ENCODE results near the gene RAPSN. TPM values are rescaled to one million over a fixed set of nuclear protein-coding genes. Genes with fewer than 3 reads are reported as not detected.

RAPSN gene
- 0.54 TPM for total RNA-seq (ENCODE audit: unreplicated experiment)
- long read RNA-seq, result 0 reads

- H3K9me3 Mint-ChIP-seq (ENCODE audit: unreplicated experiment), result peaks cover 2% of the 10 kb centered on the region
- peaks cover 4% of the 10 kb centered on the region for H3K36me3 Mint-ChIP-seq (ENCODE audit: unreplicated experiment)
- no peak for TF ChIP-seq CTCF (IDR thresholded peaks at IDR 0.05; ENCODE audit: partially characterized antibody, unreplicated experiment)
- H3K27ac Mint-ChIP-seq (ENCODE audit: unreplicated experiment), result no peak within 1 kb of the TSS
- H3K4me1 Mint-ChIP-seq (ENCODE audit: low read depth, unreplicated experiment), result no peaks in the 10 kb centered on the region
- H3K4me3 Mint-ChIP-seq (ENCODE audit: unreplicated experiment), result no peak within 1 kb of the TSS
- peaks cover 4% of the 10 kb centered on the region for H3K27me3 Mint-ChIP-seq (ENCODE audit: unreplicated experiment)
- no peak for DNase-seq
These were observed at the start of gene RAPSN for GRCh38 chr11:47448566-47449427. Gene RAPSN, minus strand, starts transcription at chr11:47449136. Its CDS starts 172 bp downstream, at chr11:47448964.

- H3K36me3 Mint-ChIP-seq (ENCODE audit: unreplicated experiment), result no peaks in the 10 kb centered on the region
- peaks cover 5% of the 10 kb centered on the region for H3K9me3 Mint-ChIP-seq (ENCODE audit: unreplicated experiment)
- DNase-seq, result no peak
- H3K4me3 Mint-ChIP-seq (ENCODE audit: unreplicated experiment), result no peak overlapping the region
- peaks cover 41% of the 10 kb centered on the region for H3K4me1 Mint-ChIP-seq (ENCODE audit: low read depth, unreplicated experiment)
- no peak overlapping the region for H3K27ac Mint-ChIP-seq (ENCODE audit: unreplicated experiment)
- no peak for TF ChIP-seq CTCF (IDR thresholded peaks at IDR 0.05; ENCODE audit: partially characterized antibody, unreplicated experiment)
- H3K27me3 Mint-ChIP-seq (ENCODE audit: unreplicated experiment), result peaks cover 2% of the 10 kb centered on the region
These were observed 49.2 kb upstream of the RAPSN start for GRCh38 chr11:47498149-47498548.

GRCh38 chr11:47496808-47497207 lies 47.9 kb upstream of the RAPSN start:
- no peak overlapping the region for H3K4me3 Mint-ChIP-seq (ENCODE audit: unreplicated experiment)
- no peak for TF ChIP-seq CTCF (IDR thresholded peaks at IDR 0.05; ENCODE audit: partially characterized antibody, unreplicated experiment)
- H3K4me1 Mint-ChIP-seq (ENCODE audit: low read depth, unreplicated experiment), result peaks cover 31% of the 10 kb centered on the region
- no peak overlapping the region for H3K27ac Mint-ChIP-seq (ENCODE audit: unreplicated experiment)
- H3K36me3 Mint-ChIP-seq (ENCODE audit: unreplicated experiment), result no peaks in the 10 kb centered on the region
- peaks cover 2% of the 10 kb centered on the region for H3K27me3 Mint-ChIP-seq (ENCODE audit: unreplicated experiment)
- no peak for DNase-seq
- H3K9me3 Mint-ChIP-seq (ENCODE audit: unreplicated experiment), result peaks cover 1% of the 10 kb centered on the region

GRCh38 chr11:47495856-47496217 lies 46.9 kb upstream of the RAPSN start:
- Mint-ChIP-seq H3K27ac (ENCODE audit: unreplicated experiment) (no peak overlapping the region), H3K4me3 (ENCODE audit: unreplicated experiment) (no peak overlapping the region), H3K9me3 (ENCODE audit: unreplicated experiment) (peaks cover 1% of the 10 kb centered on the region), H3K4me1 (ENCODE audit: low read depth, unreplicated experiment) (peaks cover 24% of the 10 kb centered on the region), H3K27me3 (ENCODE audit: unreplicated experiment) (peaks cover 2% of the 10 kb centered on the region), H3K36me3 (ENCODE audit: unreplicated experiment) (no peaks in the 10 kb centered on the region)
- no peak for TF ChIP-seq CTCF (IDR thresholded peaks at IDR 0.05; ENCODE audit: partially characterized antibody, unreplicated experiment)
- no peak for DNase-seq

All from glutamatergic neuron (in vitro differentiated cells).